ENCODE data around the gene FOXN4.

DNA sequence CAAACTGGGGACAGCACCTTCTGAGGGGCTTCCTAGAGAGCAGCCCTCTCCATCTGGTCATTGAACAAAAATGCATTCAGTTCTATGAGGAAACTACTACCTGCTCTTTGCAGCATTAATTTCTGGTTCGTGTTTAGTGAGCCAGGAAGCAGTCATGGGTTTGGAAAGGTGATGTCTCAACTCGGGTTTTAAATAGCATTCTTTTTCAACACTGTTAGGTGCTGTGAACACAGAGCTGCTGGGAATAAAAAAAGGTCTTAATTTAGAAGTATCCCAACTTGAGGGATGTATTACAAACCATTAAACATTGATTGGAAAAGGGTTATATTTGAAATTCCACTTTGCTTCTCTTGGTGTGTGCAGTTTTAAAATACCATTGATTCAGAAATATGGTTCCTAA lies 47.9 kb upstream of the FOXN4 start:
- no peak for TF ChIP-seq POLR2AphosphoS5 (IDR thresholded peaks at IDR 0.05)
- TF ChIP-seq, protein P1, sequence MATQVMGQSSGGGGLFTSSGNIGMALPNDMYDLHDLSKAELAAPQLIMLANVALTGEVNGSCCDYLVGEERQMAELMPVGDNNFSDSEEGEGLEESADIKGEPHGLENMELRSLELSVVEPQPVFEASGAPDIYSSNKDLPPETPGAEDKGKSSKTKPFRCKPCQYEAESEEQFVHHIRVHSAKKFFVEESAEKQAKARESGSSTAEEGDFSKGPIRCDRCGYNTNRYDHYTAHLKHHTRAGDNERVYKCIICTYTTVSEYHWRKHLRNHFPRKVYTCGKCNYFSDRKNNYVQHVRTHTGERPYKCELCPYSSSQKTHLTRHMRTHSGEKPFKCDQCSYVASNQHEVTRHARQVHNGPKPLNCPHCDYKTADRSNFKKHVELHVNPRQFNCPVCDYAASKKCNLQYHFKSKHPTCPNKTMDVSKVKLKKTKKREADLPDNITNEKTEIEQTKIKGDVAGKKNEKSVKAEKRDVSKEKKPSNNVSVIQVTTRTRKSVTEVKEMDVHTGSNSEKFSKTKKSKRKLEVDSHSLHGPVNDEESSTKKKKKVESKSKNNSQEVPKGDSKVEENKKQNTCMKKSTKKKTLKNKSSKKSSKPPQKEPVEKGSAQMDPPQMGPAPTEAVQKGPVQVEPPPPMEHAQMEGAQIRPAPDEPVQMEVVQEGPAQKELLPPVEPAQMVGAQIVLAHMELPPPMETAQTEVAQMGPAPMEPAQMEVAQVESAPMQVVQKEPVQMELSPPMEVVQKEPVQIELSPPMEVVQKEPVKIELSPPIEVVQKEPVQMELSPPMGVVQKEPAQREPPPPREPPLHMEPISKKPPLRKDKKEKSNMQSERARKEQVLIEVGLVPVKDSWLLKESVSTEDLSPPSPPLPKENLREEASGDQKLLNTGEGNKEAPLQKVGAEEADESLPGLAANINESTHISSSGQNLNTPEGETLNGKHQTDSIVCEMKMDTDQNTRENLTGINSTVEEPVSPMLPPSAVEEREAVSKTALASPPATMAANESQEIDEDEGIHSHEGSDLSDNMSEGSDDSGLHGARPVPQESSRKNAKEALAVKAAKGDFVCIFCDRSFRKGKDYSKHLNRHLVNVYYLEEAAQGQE (IDR thresholded peaks at IDR 0.05; ENCODE audit: borderline replicate concordance), result no peak

Data from neural cell (in vitro differentiated cells).